Liver (tissue), 9 donors: ENCODE results near the gene F7. TPM values are rescaled to one million over a fixed set of nuclear protein-coding genes. Genes with fewer than 3 reads are reported as not detected.
A peak's percentile ranks its signal among the peaks of the same experiment; 100 is the strongest.

Source experiments
- DNase-seq: peaks from one replicate; pipeline ENCODE4 v3.0.0-alpha.2; 2017; ENCODE audit warnings: low spot score
- H3K27ac ChIP-seq, 2 donors: one replicate each; pipeline ENCODE4 v1.7.0; 2013; ENCODE audit warnings: inconsistent platforms in 2 of 2, low read length in 2 of 2, control low read depth in 1 of 2, low read depth in 1 of 2, mild to moderate bottlenecking in 1 of 2
- H3K27me3 ChIP-seq, 4 donors: one replicate each; pipeline versions ENCODE4 v1.6.1 to v1.7.0; 2013; ENCODE audit warnings: low read length in 3 of 4, inconsistent platforms in 1 of 4, mild to moderate bottlenecking in 1 of 4, moderate library complexity in 1 of 4; ENCODE audit not compliant: control insufficient read depth in 4 of 4, insufficient read depth in 4 of 4
- H3K36me3 ChIP-seq, 4 donors: one replicate each; pipeline versions ENCODE4 v1.6.1 to v1.7.0; 2013; ENCODE audit warnings: low read length in 3 of 4, mild to moderate bottlenecking in 3 of 4, low read depth in 1 of 4, moderate library complexity in 1 of 4; ENCODE audit not compliant: control insufficient read depth in 4 of 4, insufficient read depth in 3 of 4
- H3K4me1 ChIP-seq, 4 donors: one replicate each; pipeline versions ENCODE4 v1.6.1 to v1.7.0; 2013; ENCODE audit warnings: low read length in 3 of 4, mild to moderate bottlenecking in 3 of 4, moderate library complexity in 1 of 4; ENCODE audit not compliant: control insufficient read depth in 4 of 4, insufficient read depth in 4 of 4
- H3K4me3 ChIP-seq, 3 donors: one replicate each; pipeline versions ENCODE4 v1.6.1 to v1.7.0; 2013; ENCODE audit warnings: low read length in 3 of 3, control low read depth in 1 of 3, low read depth in 1 of 3, mild to moderate bottlenecking in 1 of 3
- H3K9ac ChIP-seq, 2 donors: one replicate each; pipeline ENCODE4 v1.7.0; 2013; ENCODE audit warnings: low read length in 2 of 2, mild to moderate bottlenecking in 2 of 2, moderate library complexity in 2 of 2, control low read depth in 1 of 2, low read depth in 1 of 2
- H3K9me3 ChIP-seq, 4 donors: one replicate each; pipeline versions ENCODE4 v1.6.1 to v1.7.0; 2013; ENCODE audit warnings: low read length in 3 of 4; ENCODE audit not compliant: control insufficient read depth in 4 of 4
- CTCF ChIP-seq: fragments of 150-350 bp; IDR thresholded peaks from 2 replicates; pipeline ENCODE4 v1.5.1; 2017; ENCODE audit warnings: improper control_type of control experiment, low read depth, low read length; ENCODE audit not compliant: missing input control
- FOXA1 ChIP-seq: IDR thresholded peaks from 2 replicates; pipeline ENCODE4 v1.6.1; 2016; ENCODE audit warnings: antibody characterized with exemption
- GABPA ChIP-seq, 2 donors: IDR thresholded peaks in 1 of 2; conservative IDR thresholded peaks in 1 of 2; 2 replicates each; pipeline ENCODE4 v1.6.1; 2016; ENCODE audit warnings: antibody characterized with exemption in 2 of 2, mild to moderate bottlenecking in 1 of 2, moderate library complexity in 1 of 2
- HNF4G ChIP-seq: IDR thresholded peaks from 2 replicates; pipeline ENCODE4 v1.6.1; 2016; ENCODE audit warnings: antibody characterized with exemption
- NR2F2 ChIP-seq: IDR thresholded peaks from 2 replicates; pipeline ENCODE4 v1.6.1; 2016; ENCODE audit warnings: antibody characterized with exemption
- SP1 ChIP-seq: IDR thresholded peaks from 2 replicates; pipeline ENCODE4 v1.6.1; 2018; ENCODE audit warnings: antibody characterized with exemption, mild to moderate bottlenecking
- TAF1 ChIP-seq: conservative IDR thresholded peaks from 2 replicates; pipeline ENCODE4 v1.6.1; 2016; ENCODE audit warnings: antibody characterized with exemption, mild to moderate bottlenecking
- WGBS: extraction: QIAGEN DNeasy Blood & Tissue Kit; methylation state at CpG from one replicate; pipeline ENCODE4 v1.1.7; 2013; 5-methylcytosine and 5-hydroxymethylcytosine counted together
- polyA plus RNA-seq, 2 donors: library from polyadenylated mRNA; stranded (reverse) in 1 of 2; unstranded in 1 of 2; fragments of 200-250 nt in 1 of 2; fragments of >200 nt in 1 of 2; fragmentation: Nextera tagmentation in 1 of 2; extraction: Ambion mirVana in 1 of 2; gene quantifications; one replicate each; pipeline versions ENCODE4 v1.2.1 to v1.2.3, GENCODE V29; 2013 to 2015
- total RNA-seq, 2 donors: library from RNA; depleted of rRNA; stranded (reverse); fragments of >200 nt; gene quantifications; one replicate each; pipeline ENCODE4 v1.2.3, GENCODE V29; 2014
- TF ChIP-seq, protein P1 (sequence below): IDR thresholded peaks from 2 replicates; pipeline ENCODE4 v1.6.1; 2016; ENCODE audit warnings: antibody characterized with exemption, mild to moderate bottlenecking
- donor health status: healthy.
- donor health status: healthy.
- donor health status: healthy.
- donor health status: healthy.
- donor health status: healthy.

The F7 gene
- total and polyA plus RNA-seq, 4 donors, result 46.6 to 92.6 (median 66.2) TPM

- no peaks in the 10 kb centered on the region for H3K9me3 ChIP-seq
Measured at GRCh38 chr13:113155982-113156655, 50.5 kb downstream of the F7 start.

GRCh38 chr13:113157206-113157928 lies 51.8 kb downstream of the F7 start:
- no peak for TF ChIP-seq SP1
- no peak for TF ChIP-seq HNF4G
- TF ChIP-seq, protein P1, sequence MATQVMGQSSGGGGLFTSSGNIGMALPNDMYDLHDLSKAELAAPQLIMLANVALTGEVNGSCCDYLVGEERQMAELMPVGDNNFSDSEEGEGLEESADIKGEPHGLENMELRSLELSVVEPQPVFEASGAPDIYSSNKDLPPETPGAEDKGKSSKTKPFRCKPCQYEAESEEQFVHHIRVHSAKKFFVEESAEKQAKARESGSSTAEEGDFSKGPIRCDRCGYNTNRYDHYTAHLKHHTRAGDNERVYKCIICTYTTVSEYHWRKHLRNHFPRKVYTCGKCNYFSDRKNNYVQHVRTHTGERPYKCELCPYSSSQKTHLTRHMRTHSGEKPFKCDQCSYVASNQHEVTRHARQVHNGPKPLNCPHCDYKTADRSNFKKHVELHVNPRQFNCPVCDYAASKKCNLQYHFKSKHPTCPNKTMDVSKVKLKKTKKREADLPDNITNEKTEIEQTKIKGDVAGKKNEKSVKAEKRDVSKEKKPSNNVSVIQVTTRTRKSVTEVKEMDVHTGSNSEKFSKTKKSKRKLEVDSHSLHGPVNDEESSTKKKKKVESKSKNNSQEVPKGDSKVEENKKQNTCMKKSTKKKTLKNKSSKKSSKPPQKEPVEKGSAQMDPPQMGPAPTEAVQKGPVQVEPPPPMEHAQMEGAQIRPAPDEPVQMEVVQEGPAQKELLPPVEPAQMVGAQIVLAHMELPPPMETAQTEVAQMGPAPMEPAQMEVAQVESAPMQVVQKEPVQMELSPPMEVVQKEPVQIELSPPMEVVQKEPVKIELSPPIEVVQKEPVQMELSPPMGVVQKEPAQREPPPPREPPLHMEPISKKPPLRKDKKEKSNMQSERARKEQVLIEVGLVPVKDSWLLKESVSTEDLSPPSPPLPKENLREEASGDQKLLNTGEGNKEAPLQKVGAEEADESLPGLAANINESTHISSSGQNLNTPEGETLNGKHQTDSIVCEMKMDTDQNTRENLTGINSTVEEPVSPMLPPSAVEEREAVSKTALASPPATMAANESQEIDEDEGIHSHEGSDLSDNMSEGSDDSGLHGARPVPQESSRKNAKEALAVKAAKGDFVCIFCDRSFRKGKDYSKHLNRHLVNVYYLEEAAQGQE, result no peak
- TF ChIP-seq CTCF, result no peak
- no peak for TF ChIP-seq NR2F2
- TF ChIP-seq TAF1, result no peak
- no peak for TF ChIP-seq GABPA (IDR thresholded peaks at IDR 0.05 in 1 of 2, conservative IDR thresholded peaks at IDR 0.05 in 1 of 2)
- TF ChIP-seq FOXA1, result no peak
- H3K9ac ChIP-seq, result peak overlapping the region in 1 of 2 donors; percentile 62
- DNase-seq, result peak; percentile 6
- H3K36me3 ChIP-seq, result peaks cover 0 to 5% (median 2%) of the 10 kb centered on the region in 4 donors
- peaks cover 0 to 40% (median 24%) of the 10 kb centered on the region in 4 donors for H3K4me1 ChIP-seq
- H3K27me3 ChIP-seq, result no peaks in the 10 kb centered on the region
- H3K27ac ChIP-seq, result peak overlapping the region; percentile 89 to 97
- no peaks in the 10 kb centered on the region for H3K9me3 ChIP-seq
- peak overlapping the region in 2 of 3 donors; percentile 2 to 15 for H3K4me3 ChIP-seq
- WGBS, result 64% methylated on average over 12 of the region's 12 CpGs

More at GRCh38 chr13:113155982-113156655, 50.5 kb downstream of the F7 start:
- Histone ChIP-seq H3K4me3 (no peak overlapping the region), H3K27ac (no peak overlapping the region), H3K27me3 (no peaks in the 10 kb centered on the region), H3K4me1 (peaks cover 0 to 50% (median 32%) of the 10 kb centered on the region in 4 donors), H3K36me3 (peaks cover 0 to 5% (median under 1%) of the 10 kb centered on the region in 4 donors), H3K9ac (no peak overlapping the region)
- DNase-seq, result no peak
- 94% methylated on average over 9 of the region's 9 CpGs for WGBS
- TF ChIP-seq FOXA1 (no peak), SP1 (no peak), NR2F2 (no peak)
